WTC11 (cell line): ENCODE data around the gene C19orf67. TPM values are rescaled to one million over a fixed set of nuclear protein-coding genes. Genes with fewer than 3 reads are reported as not detected.

Experiments used
- ATAC-seq: fragments of 200-7000 bp; cut with Tn5 transposase; 2 replicates; pipeline ENCODE4 v1.10.0; 2021; ENCODE audit warnings: mild to moderate bottlenecking, moderate library complexity
- CTCF ChIA-PET: fragments of 300-600 bp; sonication (Branson Sonifier 250); formaldehyde crosslinking; loops from one replicate; lab custom pipeline; 2021; ENCODE audit warnings: antibody characterized with exemption; lab: Charles Lee
- POLR2A ChIA-PET: fragments of 350-600 bp; sonication (Branson Sonifier 250); formaldehyde crosslinking; loops from one replicate; lab custom pipeline; 2021; ENCODE audit warnings: antibody characterized with exemption; lab: Charles Lee
- DNase-seq: peaks from one replicate; pipeline ENCODE4 v3.0.0; 2021; ENCODE audit warnings: low spot score
- H3K27ac Mint-ChIP-seq: 2 replicates; pipeline ENCODE4 v1.8.0; 2021; ENCODE audit warnings: mixed read lengths
- H3K27me3 Mint-ChIP-seq: 2 replicates; pipeline ENCODE4 v1.8.0; 2021; ENCODE audit warnings: low read depth, mild to moderate bottlenecking, moderate library complexity, mixed read lengths
- H3K36me3 Mint-ChIP-seq: 2 replicates; pipeline ENCODE4 v1.8.0; 2021; ENCODE audit warnings: mixed read lengths
- H3K4me1 Mint-ChIP-seq: 2 replicates; pipeline ENCODE4 v1.8.0; 2022; ENCODE audit warnings: mixed read lengths
- H3K4me3 Mint-ChIP-seq: 2 replicates; pipeline ENCODE4 v1.8.0; 2021; ENCODE audit warnings: mild to moderate bottlenecking, moderate library complexity, mixed read lengths
- H3K9me3 Mint-ChIP-seq: 2 replicates; pipeline ENCODE4 v1.8.0; 2021; ENCODE audit warnings: mixed read lengths
- CREB1 ChIP-seq: sonication (generic); formaldehyde crosslinking; IDR thresholded peaks from 2 replicates; pipeline ENCODE4 v1.8.0; 2023; ENCODE audit warnings: mild to moderate bottlenecking, missing genetic modification reagents
- ELF4 ChIP-seq: sonication (generic); formaldehyde crosslinking; IDR thresholded peaks from 2 replicates; pipeline ENCODE4 v1.8.1; 2022; ENCODE audit warnings: low read depth, mild to moderate bottlenecking, moderate library complexity, missing genetic modification reagents
- FOXJ3 ChIP-seq: sonication (generic); formaldehyde crosslinking; IDR thresholded peaks from 2 replicates; pipeline ENCODE4 v1.9.0; 2021; ENCODE audit warnings: missing genetic modification reagents, mild to moderate bottlenecking, borderline replicate concordance
- HMGA2 ChIP-seq: fragments of 250-450 bp; sonication (Bioruptor Pico); IDR thresholded peaks from 2 replicates; pipeline ENCODE4 v1.4.0; 2021; ENCODE audit warnings: mild to moderate bottlenecking, moderate library complexity
- MXD4 ChIP-seq: fragments of 250-450 bp; sonication (Bioruptor Pico); IDR thresholded peaks from 2 replicates; pipeline ENCODE4 v1.8.0; 2021; ENCODE audit warnings: mild to moderate bottlenecking, moderate library complexity, borderline replicate concordance
- NFATC4 ChIP-seq: fragments of 250-450 bp; sonication (Bioruptor Pico); IDR thresholded peaks from 2 replicates; pipeline ENCODE4 v1.9.0; 2021; ENCODE audit warnings: mild to moderate bottlenecking
- ZBTB21 ChIP-seq: sonication (generic); formaldehyde crosslinking; IDR thresholded peaks from 2 replicates; pipeline ENCODE4 v1.8.1; 2023; ENCODE audit warnings: mild to moderate bottlenecking, missing genetic modification reagents, borderline replicate concordance
- ZNF396 ChIP-seq: fragments of 250-450 bp; sonication (Bioruptor Pico); IDR thresholded peaks from 2 replicates; pipeline ENCODE4 v1.8.0; 2021; ENCODE audit warnings: mild to moderate bottlenecking, moderate library complexity, borderline replicate concordance
- total RNA-seq: library from RNA; stranded (reverse); gene quantifications from 3 replicates; pipeline ENCODE4 v1.2.3, GENCODE V29; 2021
- TF ChIP-seq, protein P1 (sequence below): sonication (generic); formaldehyde crosslinking; IDR thresholded peaks from 2 replicates; pipeline ENCODE4 v1.8.1; 2023; ENCODE audit warnings: mild to moderate bottlenecking, missing genetic modification reagents
- TF ChIP-seq, protein P2 (sequence below): sonication (generic); formaldehyde crosslinking; IDR thresholded peaks from 2 replicates; pipeline ENCODE4 v1.8.1; 2022; ENCODE audit warnings: mild to moderate bottlenecking, moderate library complexity, missing genetic modification reagents
- TF ChIP-seq, protein P3 (sequence below): sonication (generic); formaldehyde crosslinking; IDR thresholded peaks from 2 replicates; pipeline ENCODE4 v1.8.0; 2022; ENCODE audit warnings: missing genetic modification reagents
- TF ChIP-seq, protein P4 (sequence below): fragments of 250-450 bp; sonication (Bioruptor Pico); conservative IDR thresholded peaks from 2 replicates; pipeline ENCODE4 v1.9.0; 2021; ENCODE audit warnings: mild to moderate bottlenecking
- TF ChIP-seq, protein P5 (sequence below): sonication (generic); formaldehyde crosslinking; IDR thresholded peaks from 2 replicates; pipeline ENCODE4 v1.8.1; 2022; ENCODE audit warnings: mild to moderate bottlenecking, missing genetic modification reagents, moderate library complexity, borderline replicate concordance
- TF ChIP-seq, protein P6 (sequence below): sonication (generic); formaldehyde crosslinking; conservative IDR thresholded peaks from 2 replicates; pipeline ENCODE4 v1.8.1; 2023; ENCODE audit warnings: mild to moderate bottlenecking, low read depth, missing genetic modification reagents, moderate library complexity
- TF ChIP-seq, protein P7 (sequence below): sonication (generic); formaldehyde crosslinking; IDR thresholded peaks from 2 replicates; pipeline ENCODE4 v1.8.1; 2023; ENCODE audit warnings: mild to moderate bottlenecking, missing genetic modification reagents, borderline replicate concordance

Gene C19orf67
- total RNA-seq, 1 experiment from 2014 or later, result 0.35 TPM

DNA sequence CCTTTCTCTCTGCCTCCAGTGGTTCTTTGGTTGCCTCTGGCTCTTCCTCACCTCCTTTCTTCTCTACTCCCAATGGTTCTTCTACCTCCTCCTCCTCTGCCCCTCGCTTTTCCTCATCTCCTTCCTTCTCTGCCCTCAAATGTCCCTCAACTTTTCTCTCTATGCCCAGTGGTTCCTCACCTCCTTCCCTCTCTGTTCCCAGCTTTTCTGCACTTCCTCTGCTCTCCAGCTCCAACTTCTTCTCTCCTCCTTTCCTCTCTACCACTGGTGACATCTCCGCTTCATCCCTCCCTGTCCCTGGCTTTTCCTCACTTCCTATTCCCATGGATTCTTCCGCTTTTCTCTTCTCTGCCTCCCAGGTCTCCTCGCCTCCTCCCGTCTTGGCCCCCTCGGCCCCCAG is 31.5 kb downstream of the C19orf67 start (continued):
- TF ChIP-seq, protein P1, sequence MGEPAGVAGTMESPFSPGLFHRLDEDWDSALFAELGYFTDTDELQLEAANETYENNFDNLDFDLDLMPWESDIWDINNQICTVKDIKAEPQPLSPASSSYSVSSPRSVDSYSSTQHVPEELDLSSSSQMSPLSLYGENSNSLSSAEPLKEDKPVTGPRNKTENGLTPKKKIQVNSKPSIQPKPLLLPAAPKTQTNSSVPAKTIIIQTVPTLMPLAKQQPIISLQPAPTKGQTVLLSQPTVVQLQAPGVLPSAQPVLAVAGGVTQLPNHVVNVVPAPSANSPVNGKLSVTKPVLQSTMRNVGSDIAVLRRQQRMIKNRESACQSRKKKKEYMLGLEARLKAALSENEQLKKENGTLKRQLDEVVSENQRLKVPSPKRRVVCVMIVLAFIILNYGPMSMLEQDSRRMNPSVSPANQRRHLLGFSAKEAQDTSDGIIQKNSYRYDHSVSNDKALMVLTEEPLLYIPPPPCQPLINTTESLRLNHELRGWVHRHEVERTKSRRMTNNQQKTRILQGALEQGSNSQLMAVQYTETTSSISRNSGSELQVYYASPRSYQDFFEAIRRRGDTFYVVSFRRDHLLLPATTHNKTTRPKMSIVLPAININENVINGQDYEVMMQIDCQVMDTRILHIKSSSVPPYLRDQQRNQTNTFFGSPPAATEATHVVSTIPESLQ (CRISPR knock-in tag), result no peak
- no peak for TF ChIP-seq MXD4 (CRISPR knock-in tag)
- TF ChIP-seq ELF4 (CRISPR knock-in tag), result no peak
- TF ChIP-seq, protein P2, sequence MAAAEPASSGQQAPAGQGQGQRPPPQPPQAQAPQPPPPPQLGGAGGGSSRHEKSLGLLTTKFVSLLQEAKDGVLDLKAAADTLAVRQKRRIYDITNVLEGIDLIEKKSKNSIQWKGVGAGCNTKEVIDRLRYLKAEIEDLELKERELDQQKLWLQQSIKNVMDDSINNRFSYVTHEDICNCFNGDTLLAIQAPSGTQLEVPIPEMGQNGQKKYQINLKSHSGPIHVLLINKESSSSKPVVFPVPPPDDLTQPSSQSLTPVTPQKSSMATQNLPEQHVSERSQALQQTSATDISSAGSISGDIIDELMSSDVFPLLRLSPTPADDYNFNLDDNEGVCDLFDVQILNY (CRISPR knock-in tag), result no peak
- TF ChIP-seq, protein P3, sequence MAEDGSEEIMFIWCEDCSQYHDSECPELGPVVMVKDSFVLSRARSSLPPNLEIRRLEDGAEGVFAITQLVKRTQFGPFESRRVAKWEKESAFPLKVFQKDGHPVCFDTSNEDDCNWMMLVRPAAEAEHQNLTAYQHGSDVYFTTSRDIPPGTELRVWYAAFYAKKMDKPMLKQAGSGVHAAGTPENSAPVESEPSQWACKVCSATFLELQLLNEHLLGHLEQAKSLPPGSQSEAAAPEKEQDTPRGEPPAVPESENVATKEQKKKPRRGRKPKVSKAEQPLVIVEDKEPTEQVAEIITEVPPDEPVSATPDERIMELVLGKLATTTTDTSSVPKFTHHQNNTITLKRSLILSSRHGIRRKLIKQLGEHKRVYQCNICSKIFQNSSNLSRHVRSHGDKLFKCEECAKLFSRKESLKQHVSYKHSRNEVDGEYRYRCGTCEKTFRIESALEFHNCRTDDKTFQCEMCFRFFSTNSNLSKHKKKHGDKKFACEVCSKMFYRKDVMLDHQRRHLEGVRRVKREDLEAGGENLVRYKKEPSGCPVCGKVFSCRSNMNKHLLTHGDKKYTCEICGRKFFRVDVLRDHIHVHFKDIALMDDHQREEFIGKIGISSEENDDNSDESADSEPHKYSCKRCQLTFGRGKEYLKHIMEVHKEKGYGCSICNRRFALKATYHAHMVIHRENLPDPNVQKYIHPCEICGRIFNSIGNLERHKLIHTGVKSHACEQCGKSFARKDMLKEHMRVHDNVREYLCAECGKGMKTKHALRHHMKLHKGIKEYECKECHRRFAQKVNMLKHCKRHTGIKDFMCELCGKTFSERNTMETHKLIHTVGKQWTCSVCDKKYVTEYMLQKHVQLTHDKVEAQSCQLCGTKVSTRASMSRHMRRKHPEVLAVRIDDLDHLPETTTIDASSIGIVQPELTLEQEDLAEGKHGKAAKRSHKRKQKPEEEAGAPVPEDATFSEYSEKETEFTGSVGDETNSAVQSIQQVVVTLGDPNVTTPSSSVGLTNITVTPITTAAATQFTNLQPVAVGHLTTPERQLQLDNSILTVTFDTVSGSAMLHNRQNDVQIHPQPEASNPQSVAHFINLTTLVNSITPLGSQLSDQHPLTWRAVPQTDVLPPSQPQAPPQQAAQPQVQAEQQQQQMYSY (CRISPR knock-in tag), result no peak
- TF ChIP-seq, protein P4, sequence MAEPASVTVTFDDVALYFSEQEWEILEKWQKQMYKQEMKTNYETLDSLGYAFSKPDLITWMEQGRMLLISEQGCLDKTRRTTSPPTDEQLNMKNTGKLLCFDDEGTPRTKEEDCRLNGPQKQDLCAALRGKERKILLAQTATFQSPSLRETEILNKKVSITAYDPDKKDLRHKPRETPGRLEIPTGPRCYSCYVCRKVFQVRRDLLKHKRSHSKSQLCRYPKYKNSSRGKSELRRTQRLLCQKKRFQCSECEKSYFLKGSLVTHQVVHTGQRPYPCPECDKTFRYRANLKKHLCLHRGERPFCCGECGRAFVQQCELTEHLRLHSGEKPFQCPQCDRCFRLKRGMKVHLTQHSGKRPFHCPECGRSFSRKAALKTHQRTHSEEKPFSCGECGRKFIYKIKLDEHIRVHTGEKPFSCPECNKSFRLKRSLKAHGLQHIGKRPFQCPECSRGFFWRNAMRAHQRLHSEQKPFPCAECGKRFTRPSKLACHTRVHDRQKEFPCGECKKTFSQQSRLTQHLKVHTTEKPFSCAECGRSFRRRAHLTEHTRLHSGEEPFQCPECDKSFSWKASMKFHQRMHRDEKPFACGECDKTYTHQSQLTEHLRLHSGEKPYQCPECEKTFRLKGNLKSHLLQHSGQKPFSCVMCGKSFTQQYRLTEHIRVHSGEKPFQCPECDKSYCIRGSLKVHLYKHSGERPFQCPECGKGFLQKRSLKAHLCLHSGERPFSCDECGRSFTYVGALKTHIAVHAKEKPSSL (CRISPR knock-in tag), result no peak
- TF ChIP-seq, protein P5, sequence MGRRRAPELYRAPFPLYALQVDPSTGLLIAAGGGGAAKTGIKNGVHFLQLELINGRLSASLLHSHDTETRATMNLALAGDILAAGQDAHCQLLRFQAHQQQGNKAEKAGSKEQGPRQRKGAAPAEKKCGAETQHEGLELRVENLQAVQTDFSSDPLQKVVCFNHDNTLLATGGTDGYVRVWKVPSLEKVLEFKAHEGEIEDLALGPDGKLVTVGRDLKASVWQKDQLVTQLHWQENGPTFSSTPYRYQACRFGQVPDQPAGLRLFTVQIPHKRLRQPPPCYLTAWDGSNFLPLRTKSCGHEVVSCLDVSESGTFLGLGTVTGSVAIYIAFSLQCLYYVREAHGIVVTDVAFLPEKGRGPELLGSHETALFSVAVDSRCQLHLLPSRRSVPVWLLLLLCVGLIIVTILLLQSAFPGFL, result no peak
- TF ChIP-seq NFATC4 (CRISPR knock-in tag), result no peak
- TF ChIP-seq ZNF396 (CRISPR knock-in tag), result no peak
- TF ChIP-seq, protein P6, sequence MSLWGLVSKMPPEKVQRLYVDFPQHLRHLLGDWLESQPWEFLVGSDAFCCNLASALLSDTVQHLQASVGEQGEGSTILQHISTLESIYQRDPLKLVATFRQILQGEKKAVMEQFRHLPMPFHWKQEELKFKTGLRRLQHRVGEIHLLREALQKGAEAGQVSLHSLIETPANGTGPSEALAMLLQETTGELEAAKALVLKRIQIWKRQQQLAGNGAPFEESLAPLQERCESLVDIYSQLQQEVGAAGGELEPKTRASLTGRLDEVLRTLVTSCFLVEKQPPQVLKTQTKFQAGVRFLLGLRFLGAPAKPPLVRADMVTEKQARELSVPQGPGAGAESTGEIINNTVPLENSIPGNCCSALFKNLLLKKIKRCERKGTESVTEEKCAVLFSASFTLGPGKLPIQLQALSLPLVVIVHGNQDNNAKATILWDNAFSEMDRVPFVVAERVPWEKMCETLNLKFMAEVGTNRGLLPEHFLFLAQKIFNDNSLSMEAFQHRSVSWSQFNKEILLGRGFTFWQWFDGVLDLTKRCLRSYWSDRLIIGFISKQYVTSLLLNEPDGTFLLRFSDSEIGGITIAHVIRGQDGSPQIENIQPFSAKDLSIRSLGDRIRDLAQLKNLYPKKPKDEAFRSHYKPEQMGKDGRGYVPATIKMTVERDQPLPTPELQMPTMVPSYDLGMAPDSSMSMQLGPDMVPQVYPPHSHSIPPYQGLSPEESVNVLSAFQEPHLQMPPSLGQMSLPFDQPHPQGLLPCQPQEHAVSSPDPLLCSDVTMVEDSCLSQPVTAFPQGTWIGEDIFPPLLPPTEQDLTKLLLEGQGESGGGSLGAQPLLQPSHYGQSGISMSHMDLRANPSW, result no peak
- no peak for TF ChIP-seq ZBTB21 (CRISPR knock-in tag)
- no peak for TF ChIP-seq HMGA2

DNA sequence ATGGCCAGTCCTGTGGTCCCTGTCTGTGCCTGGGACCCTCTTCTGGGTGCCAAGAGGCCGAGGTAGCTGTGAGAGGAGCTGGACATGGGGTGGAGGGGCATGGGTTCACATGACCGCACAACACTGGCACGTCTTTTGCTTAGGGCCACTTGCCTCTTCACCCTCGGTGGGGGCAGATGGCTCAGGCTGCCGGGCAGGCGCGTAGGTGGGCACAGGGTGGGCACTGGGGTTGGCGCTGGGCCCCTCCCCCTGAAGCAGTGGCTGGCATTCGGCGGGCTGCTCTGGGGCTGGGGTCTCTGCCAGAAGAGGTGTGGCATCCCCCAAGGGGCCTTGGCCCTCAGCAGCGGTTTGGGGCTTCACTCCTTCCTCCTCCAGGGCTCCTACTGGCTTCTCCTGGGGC is 32.1 kb downstream of the C19orf67 start:
- DNase-seq, result no peak
- Mint-ChIP-seq H3K4me3 (no peak overlapping the region), H3K36me3 (peaks cover 10% of the 10 kb centered on the region), H3K4me1 (peaks cover 7% of the 10 kb centered on the region), H3K27ac (no peak overlapping the region), H3K27me3 (peaks cover 17% of the 10 kb centered on the region), H3K9me3 (no peaks in the 10 kb centered on the region)
- no peak for ATAC-seq
- POLR2A ChIA-PET, result no interaction called here
- CTCF ChIA-PET, result interaction anchor here (0.9 to 1.2 kb wide), 2 partner anchors 19 to 31 kb away, joined by 3 to 5 read pairs; partner anchors contain the start of gene MISP3
- TF ChIP-seq FOXJ3 (CRISPR knock-in tag), result no peak
- TF ChIP-seq, protein P3 (CRISPR knock-in tag), result no peak
- TF ChIP-seq HMGA2, result no peak
- no peak for TF ChIP-seq CREB1 (CRISPR knock-in tag)
- TF ChIP-seq, protein P7, sequence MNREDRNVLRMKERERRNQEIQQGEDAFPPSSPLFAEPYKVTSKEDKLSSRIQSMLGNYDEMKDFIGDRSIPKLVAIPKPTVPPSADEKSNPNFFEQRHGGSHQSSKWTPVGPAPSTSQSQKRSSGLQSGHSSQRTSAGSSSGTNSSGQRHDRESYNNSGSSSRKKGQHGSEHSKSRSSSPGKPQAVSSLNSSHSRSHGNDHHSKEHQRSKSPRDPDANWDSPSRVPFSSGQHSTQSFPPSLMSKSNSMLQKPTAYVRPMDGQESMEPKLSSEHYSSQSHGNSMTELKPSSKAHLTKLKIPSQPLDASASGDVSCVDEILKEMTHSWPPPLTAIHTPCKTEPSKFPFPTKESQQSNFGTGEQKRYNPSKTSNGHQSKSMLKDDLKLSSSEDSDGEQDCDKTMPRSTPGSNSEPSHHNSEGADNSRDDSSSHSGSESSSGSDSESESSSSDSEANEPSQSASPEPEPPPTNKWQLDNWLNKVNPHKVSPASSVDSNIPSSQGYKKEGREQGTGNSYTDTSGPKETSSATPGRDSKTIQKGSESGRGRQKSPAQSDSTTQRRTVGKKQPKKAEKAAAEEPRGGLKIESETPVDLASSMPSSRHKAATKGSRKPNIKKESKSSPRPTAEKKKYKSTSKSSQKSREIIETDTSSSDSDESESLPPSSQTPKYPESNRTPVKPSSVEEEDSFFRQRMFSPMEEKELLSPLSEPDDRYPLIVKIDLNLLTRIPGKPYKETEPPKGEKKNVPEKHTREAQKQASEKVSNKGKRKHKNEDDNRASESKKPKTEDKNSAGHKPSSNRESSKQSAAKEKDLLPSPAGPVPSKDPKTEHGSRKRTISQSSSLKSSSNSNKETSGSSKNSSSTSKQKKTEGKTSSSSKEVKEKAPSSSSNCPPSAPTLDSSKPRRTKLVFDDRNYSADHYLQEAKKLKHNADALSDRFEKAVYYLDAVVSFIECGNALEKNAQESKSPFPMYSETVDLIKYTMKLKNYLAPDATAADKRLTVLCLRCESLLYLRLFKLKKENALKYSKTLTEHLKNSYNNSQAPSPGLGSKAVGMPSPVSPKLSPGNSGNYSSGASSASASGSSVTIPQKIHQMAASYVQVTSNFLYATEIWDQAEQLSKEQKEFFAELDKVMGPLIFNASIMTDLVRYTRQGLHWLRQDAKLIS, result no peak
